MM.1S (cell line): ENCODE results near the gene SUCLA2.

Experiments used
- CTCF ChIP-seq: fragments of 300-600 bp; sonication (generic); IDR thresholded peaks from 2 replicates; pipeline ENCODE4 v1.5.1; 2016; ENCODE audit warnings: antibody characterized with exemption, low read length, mixed read lengths
- EZH2phosphoT487 ChIP-seq: fragments of 300-600 bp; sonication (generic); IDR thresholded peaks from 2 replicates; pipeline ENCODE4 v1.6.1; 2018; ENCODE audit warnings: antibody characterized with exemption, low read length

GRCh38 chr13:47964863-47965262 lies 36.2 kb downstream of the SUCLA2 start:
- TF ChIP-seq CTCF (no peak), EZH2phosphoT487 (no peak)
